HG03558 (cell line): ENCODE measurements around the gene SACS.
"Not testable (repeated sequence)": the region's sequence is repeated elsewhere in the genome, so short reads cannot be mapped to it uniquely, and the experiment has no call there.

Source experiments
- ATAC-seq: cut with Tn5 transposase; IDR thresholded peaks from one replicate; pipeline ENCODE4 v1.9.1; 2021; ENCODE audit warnings: moderate number of reproducible peaks; ENCODE audit not compliant: unreplicated experiment; ENCODE audit errors: extremely low read depth

The SACS gene

GRCh38 chr13:23321535-23322241 is 111.8 kb downstream of the SACS start:
- peak; percentile 85 for ATAC-seq

- ATAC-seq = no peak
Measured at GRCh38 chr13:23320926-23321534, 112.5 kb downstream of the SACS start.

- no peak for ATAC-seq
Measured at GRCh38 chr13:23319883-23320224, 113.6 kb downstream of the SACS start.

GRCh38 chr13:23314837-23315236 is 118.7 kb downstream of the SACS start:
- ATAC-seq = not testable (repeated sequence)

- no peak for ATAC-seq
Measured at GRCh38 chr13:23292586-23292985, 140.9 kb downstream of the SACS start.

GRCh38 chr13:23289917-23290357 is 143.6 kb downstream of the SACS start:
- no peak for ATAC-seq

- no peak for ATAC-seq
Measured at GRCh38 chr13:23288995-23289394, 144.5 kb downstream of the SACS start.

GRCh38 chr13:23288564-23288963 is 144.9 kb downstream of the SACS start:
- ATAC-seq = no peak

GRCh38 chr13:23279321-23279720 is 154.2 kb downstream of the SACS start:
- no peak for ATAC-seq
